ENCODE measurements around the gene ETFA. TPM values are rescaled to one million over a fixed set of nuclear protein-coding genes. Genes with fewer than 3 reads are reported as not detected.
A peak's percentile ranks its signal among the peaks of the same experiment; 100 is the strongest.

ETFA gene
- total RNA-seq, 1 experiment from 2014 or later = 236 TPM

DNA sequence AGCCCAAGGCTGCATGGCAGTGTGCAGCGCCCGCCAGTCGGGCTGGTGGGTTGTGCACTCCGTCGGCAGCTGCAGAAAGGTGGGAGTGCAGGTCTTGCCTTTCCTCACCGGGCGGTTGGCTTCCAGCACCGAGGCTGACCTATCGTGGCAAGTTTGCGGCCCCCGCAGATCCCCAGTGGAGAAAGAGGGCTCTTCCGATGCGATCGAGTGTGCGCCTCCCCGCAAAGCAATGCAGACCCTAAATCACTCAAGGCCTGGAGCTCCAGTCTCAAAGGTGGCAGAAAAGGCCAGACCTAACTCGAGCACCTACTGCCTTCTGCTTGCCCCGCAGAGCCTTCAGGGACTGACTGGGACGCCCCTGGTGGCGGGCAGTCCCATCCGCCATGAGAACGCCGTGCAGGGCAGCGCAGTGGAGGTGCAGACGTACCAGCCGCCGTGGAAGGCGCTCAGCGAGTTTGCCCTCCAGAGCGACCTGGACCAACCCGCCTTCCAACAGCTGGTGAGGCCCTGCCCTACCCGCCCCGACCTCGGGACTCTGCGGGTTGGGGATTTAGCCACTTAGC, 29.6 kb upstream of the ETFA start:
- no peak for DNase-seq (ENCODE audit: low read depth)

- peak; percentile 30 for DNase-seq (ENCODE audit: low read depth)
Observed at GRCh38 chr15:76340198-76340802, 29.0 kb upstream of the ETFA start.

DNA sequence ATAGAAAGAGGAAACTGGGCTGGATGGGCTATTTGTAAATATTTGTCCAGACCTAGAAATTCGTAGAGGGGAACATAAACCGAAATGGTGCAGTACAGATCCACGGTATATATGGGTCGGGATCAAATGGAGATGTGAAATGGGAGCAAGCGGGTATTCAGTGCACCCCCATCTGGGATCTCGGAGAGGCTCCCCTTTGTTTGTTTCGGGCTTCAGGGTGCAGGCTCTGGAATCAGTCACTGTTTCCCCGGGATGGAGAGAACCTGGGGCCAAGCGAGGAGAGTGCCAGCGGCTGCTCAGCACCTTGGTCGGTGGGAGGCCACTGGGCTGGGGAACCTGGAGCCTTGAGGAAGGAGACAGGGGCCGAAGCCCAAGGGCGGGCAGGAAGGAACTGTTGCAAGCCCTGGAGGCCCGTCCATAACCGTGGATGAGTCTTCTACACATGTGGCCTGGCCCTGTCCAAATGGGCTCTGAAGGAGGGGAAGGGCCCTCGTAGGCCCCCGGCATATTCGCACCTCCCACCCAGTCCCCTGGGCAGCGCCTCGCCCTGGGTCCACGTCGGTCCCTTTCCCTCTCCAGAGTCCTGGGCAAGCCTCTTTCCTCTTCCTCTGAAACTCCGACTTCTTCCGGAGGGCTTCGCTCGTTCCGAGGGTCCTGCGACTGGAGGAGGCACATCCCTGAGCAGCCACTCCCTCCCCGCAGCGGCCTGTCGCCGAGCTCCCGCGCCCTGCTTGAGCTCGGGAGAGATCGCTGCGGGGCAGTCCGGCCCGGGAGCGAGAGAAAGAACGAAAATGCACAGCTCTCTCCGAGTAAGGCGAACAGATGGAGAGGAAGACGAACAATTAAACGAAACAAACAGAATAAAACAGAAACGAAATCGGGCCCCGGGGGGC, 28.3 kb upstream of the ETFA start:
- DNase-seq (ENCODE audit: low read depth) = peak; percentile 11

- DNase-seq (ENCODE audit: low read depth) = no peak
Observed at GRCh38 chr15:76338486-76339304, 27.4 kb upstream of the ETFA start.

GRCh38 chr15:76337696-76338485, 26.6 kb upstream of the ETFA start:
- no peak for DNase-seq (ENCODE audit: low read depth)

- peak; percentile 48 for DNase-seq (ENCODE audit: low read depth)
Observed at GRCh38 chr15:76337059-76337695, 25.9 kb upstream of the ETFA start.

GRCh38 chr15:76336254-76337058, 25.2 kb upstream of the ETFA start, which contains the start of gene ISL2:
Gene ISL2, plus strand, starts transcription at chr15:76336773. Its CDS starts 111 bp downstream, at chr15:76336884.
- peak; percentile 98 for DNase-seq (ENCODE audit: low read depth)

- peak; percentile 40 for DNase-seq (ENCODE audit: low read depth)
Observed at GRCh38 chr15:76335307-76336253, 24.3 kb upstream of the ETFA start.

- no peak for DNase-seq (ENCODE audit: low read depth)
Observed at GRCh38 chr15:76334438-76335306, 23.4 kb upstream of the ETFA start.

GRCh38 chr15:76333720-76334437, 22.6 kb upstream of the ETFA start:
- DNase-seq (ENCODE audit: low read depth) = no peak

GRCh38 chr15:76333309-76333708, 22.0 kb upstream of the ETFA start:
- DNase-seq (ENCODE audit: low read depth) = no peak

DNA sequence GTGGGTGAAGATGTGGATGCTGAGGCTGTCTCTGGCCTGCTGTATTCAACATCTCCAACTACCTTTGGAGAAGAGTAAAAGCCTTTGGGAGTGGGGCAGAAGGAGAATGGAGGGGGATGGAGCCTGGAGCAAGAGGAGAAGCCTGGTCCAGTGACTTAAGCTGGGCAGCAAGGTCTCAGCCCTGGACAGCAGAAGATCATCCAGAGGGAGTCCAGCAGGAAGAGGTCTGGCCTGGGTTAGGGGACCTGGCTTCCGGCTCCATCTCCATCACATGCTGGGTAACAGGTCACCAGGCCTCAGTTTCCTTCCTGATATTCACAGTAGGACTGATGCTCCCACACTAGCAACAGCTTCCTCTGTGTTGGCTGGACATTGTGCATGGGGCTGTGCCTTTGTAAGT, 21.5 kb upstream of the ETFA start:
- no peak for DNase-seq (ENCODE audit: low read depth)

GRCh38 chr15:76330080-76330680, 18.9 kb upstream of the ETFA start:
- peak; percentile 73 for DNase-seq (ENCODE audit: low read depth)

GRCh38 chr15:76328958-76329357, 17.7 kb upstream of the ETFA start:
- peak; percentile 60 for DNase-seq (ENCODE audit: low read depth)

GRCh38 chr15:76328106-76328696, 16.9 kb upstream of the ETFA start:
- no peak for DNase-seq (ENCODE audit: low read depth)
